T-cell (primary cell): Measurements from ENCODE around the gene CFAP46. TPM values are rescaled to one million over a fixed set of nuclear protein-coding genes. Genes with fewer than 3 reads are reported as not detected.
"Not testable (repeated sequence)": the region's sequence is repeated elsewhere in the genome, so short reads cannot be mapped to it uniquely, and the experiment has no call there.

Experiments used
- ATAC-seq, 4 experiments: fragments of 200-7000 bp in 3 of 4; fragments of 150-1000 bp in 1 of 4; cut with Tn5 transposase; replicated peaks in 1 of 4; 1 replicate in 3 of 4; 2 replicates in 1 of 4; pipeline ENCODE4 v1.10.0; 2021; ENCODE audit warnings: moderate library complexity in 3 of 4, mild to moderate bottlenecking in 2 of 4, moderate number of reproducible peaks in 1 of 4
- CTCF ChIA-PET, 2 donors: fragments of 300-600 bp; sonication (Branson Sonifier 250); formaldehyde crosslinking; loops; one replicate each; lab custom pipeline; 2022; ENCODE audit warnings: antibody characterized with exemption in 2 of 2; lab: Charles Lee
- POLR2A ChIA-PET, 2 donors: fragments of 300-600 bp; sonication (Branson Sonifier 250); formaldehyde crosslinking; loops; one replicate each; lab custom pipeline; 2022; ENCODE audit warnings: antibody characterized with exemption in 2 of 2; lab: Charles Lee
- DNase-seq, 35 experiments: peaks; one replicate each; pipeline versions ENCODE4 v3.0.0 to v3.0.0-alpha.2; 2013 to 2023
- H3K27ac ChIP-seq: one replicate; pipeline ENCODE4 v1.5.1; 2013; ENCODE audit warnings: low read length
- H3K27me3 ChIP-seq, 2 experiments: replicated peaks in 1 of 2; 1 replicate in 1 of 2; 2 replicates in 1 of 2; pipeline versions ENCODE4 v1.6.1 to v1.7.0; 2013; ENCODE audit warnings: low read length in 1 of 2, mixed read lengths in 1 of 2; ENCODE audit not compliant: control insufficient read depth in 2 of 2, insufficient read depth in 2 of 2; ENCODE audit errors: extremely low read depth in 1 of 2
- H3K36me3 ChIP-seq, 2 donors: 1 replicate in 1 of 2; 2 replicates in 1 of 2; pipeline versions ENCODE4 v1.6.1 to v1.7.0; 2013; ENCODE audit warnings: low read length in 1 of 2; ENCODE audit not compliant: control insufficient read depth in 2 of 2, insufficient read depth in 1 of 2; ENCODE audit errors: extremely low read depth in 1 of 2
- H3K4me1 ChIP-seq, 2 experiments: 1 replicate in 1 of 2; 2 replicates in 1 of 2; pipeline versions ENCODE4 v1.6.1 to v1.7.0; 2013; ENCODE audit warnings: low read length in 2 of 2, mixed read lengths in 1 of 2; ENCODE audit not compliant: insufficient read depth in 2 of 2, control insufficient read depth in 1 of 2; ENCODE audit errors: extremely low read depth in 1 of 2
- H3K4me3 ChIP-seq, 2 donors: 1 replicate in 1 of 2; 2 replicates in 1 of 2; pipeline versions ENCODE4 v1.5.1 to v1.7.0; 2013; ENCODE audit warnings: mild to moderate bottlenecking in 2 of 2, low read length in 1 of 2, moderate library complexity in 1 of 2; ENCODE audit not compliant: control insufficient read depth in 1 of 2; ENCODE audit errors: extremely low read depth in 1 of 2
- H3K9me3 ChIP-seq: 2 replicates; pipeline ENCODE4 v1.7.0; 2013
- H3K27ac Mint-ChIP-seq, 2 donors: one replicate each; pipeline ENCODE4 v1.8.0; 2020 to 2021; ENCODE audit warnings: mild to moderate bottlenecking in 2 of 2, mixed read lengths in 2 of 2
- H3K27me3 Mint-ChIP-seq, 2 donors: one replicate each; pipeline ENCODE4 v1.8.0; 2021 to 2022; ENCODE audit warnings: mixed read lengths in 2 of 2
- H3K36me3 Mint-ChIP-seq: one replicate; pipeline ENCODE4 v1.8.0; 2021; ENCODE audit warnings: mixed read lengths
- H3K4me1 Mint-ChIP-seq, 3 donors: one replicate each; pipeline ENCODE4 v1.8.0; 2020 to 2022; ENCODE audit warnings: mixed read lengths in 3 of 3, mild to moderate bottlenecking in 1 of 3
- H3K4me3 Mint-ChIP-seq, 3 donors: one replicate each; pipeline ENCODE4 v1.8.0; 2020 to 2022; ENCODE audit warnings: mild to moderate bottlenecking in 3 of 3, mixed read lengths in 3 of 3, moderate library complexity in 3 of 3
- H3K9me3 Mint-ChIP-seq, 3 donors: one replicate each; pipeline ENCODE4 v1.8.0; 2020 to 2022; ENCODE audit warnings: mixed read lengths in 3 of 3
- WGBS: methylation state at CpG from one replicate; pipeline ENCODE4 v1.1.5; 2013; ENCODE audit warnings: missing lambda C conversion rate; ENCODE audit not compliant: insufficient coverage; 5-methylcytosine and 5-hydroxymethylcytosine counted together
- total RNA-seq, 35 experiments: library from RNA in 6 of 35; stranded (reverse) in 6 of 35; fragments of 120-200 nt in 1 of 35; gene quantifications; one replicate each; pipeline versions ENCODE4 v1.2.1 to v1.2.4 and lab custom pipeline; 2013 to 2026

The CFAP46 gene
- total RNA-seq, 5 donors from 2014 or later (not counting 1 experiment from before 2014, with no cell fraction given): not detected

GRCh38 chr10:132931258-132932250 is 10.8 kb downstream of the CFAP46 start:
- H3K4me3 ChIP-seq, H3K27ac ChIP-seq, H3K4me1 ChIP-seq, H3K27me3 Mint-ChIP-seq, H3K9me3 Mint-ChIP-seq, DNase-seq, H3K36me3 ChIP-seq, H3K27ac Mint-ChIP-seq, H3K27me3 ChIP-seq, POLR2A ChIA-PET, H3K9me3 ChIP-seq, CTCF ChIA-PET, H3K36me3 Mint-ChIP-seq, ATAC-seq, H3K4me1 Mint-ChIP-seq: not testable (repeated sequence)
- peak overlapping the region in 1 of 3 donors; percentile 32 for H3K4me3 Mint-ChIP-seq
- WGBS: 64% methylated on average over 5 of the region's 6 CpGs

- H3K27ac ChIP-seq, H3K9me3 ChIP-seq, H3K9me3 Mint-ChIP-seq, H3K36me3 ChIP-seq, H3K4me1 ChIP-seq, H3K4me3 ChIP-seq, H3K4me3 Mint-ChIP-seq, CTCF ChIA-PET, ATAC-seq, H3K4me1 Mint-ChIP-seq, POLR2A ChIA-PET, H3K27me3 Mint-ChIP-seq, H3K36me3 Mint-ChIP-seq, H3K27me3 ChIP-seq, DNase-seq, H3K27ac Mint-ChIP-seq: not testable (repeated sequence)
- WGBS: 29% methylated on average over 1 of the region's 3 CpGs
Measured at GRCh38 chr10:132930701-132931100, 11.7 kb downstream of the CFAP46 start.

DNA sequence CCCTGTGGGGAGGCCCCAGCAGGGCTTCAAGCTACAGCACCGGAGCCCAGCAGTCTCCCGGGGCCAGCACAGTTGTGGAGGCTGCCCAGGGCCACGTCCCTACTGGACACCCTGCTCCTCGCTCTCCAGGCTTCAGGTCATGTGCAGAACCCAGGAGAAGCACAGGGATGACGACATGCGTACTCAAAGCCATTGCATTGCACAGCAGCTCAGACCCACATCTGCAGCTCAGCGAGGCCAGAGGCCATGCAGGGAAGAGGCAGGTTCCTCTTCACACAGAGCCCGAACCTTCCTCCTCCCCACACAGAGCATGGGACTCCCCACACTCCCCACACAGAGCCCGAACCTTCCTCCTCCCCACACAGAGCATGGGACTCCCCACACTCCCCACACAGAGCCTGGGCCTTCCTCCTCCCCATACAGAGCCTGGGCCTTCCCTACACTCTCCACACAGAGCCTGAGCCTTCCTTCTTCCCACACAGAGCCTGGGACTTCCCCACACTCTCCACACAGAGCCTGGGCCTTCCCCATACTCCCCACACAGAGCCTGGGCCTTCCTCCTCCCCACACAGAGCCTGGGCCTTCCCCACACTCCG is 12.3 kb downstream of the CFAP46 start:
- Mint-ChIP-seq H3K4me1 (peaks cover 0 to 8% (median 0%) of the 10 kb centered on the region in 3 donors), H3K4me3 (no peak overlapping the region), H3K36me3 (no peaks in the 10 kb centered on the region), H3K9me3 (no peaks in the 10 kb centered on the region), H3K27ac (no peak overlapping the region), H3K27me3 (no peaks in the 10 kb centered on the region)
- no peak for DNase-seq
- WGBS: 80% methylated on average over 9 of the region's 10 CpGs
- H3K4me3 ChIP-seq: no peak overlapping the region
- no peak overlapping the region for H3K27ac ChIP-seq
- ChIA-PET POLR2A (no interaction called here), CTCF (no interaction called here)
- no peaks in the 10 kb centered on the region for H3K4me1 ChIP-seq
- H3K36me3 ChIP-seq: no peaks in the 10 kb centered on the region
- no peaks in the 10 kb centered on the region for H3K9me3 ChIP-seq
- H3K27me3 ChIP-seq: peaks cover 0 to 8% of the 10 kb centered on the region in 2 experiments
- no peak for ATAC-seq

- no peaks in the 10 kb centered on the region for H3K27me3 Mint-ChIP-seq
- no peak for DNase-seq
Measured at GRCh38 chr10:132929480-132929879, 12.9 kb downstream of the CFAP46 start.

DNA sequence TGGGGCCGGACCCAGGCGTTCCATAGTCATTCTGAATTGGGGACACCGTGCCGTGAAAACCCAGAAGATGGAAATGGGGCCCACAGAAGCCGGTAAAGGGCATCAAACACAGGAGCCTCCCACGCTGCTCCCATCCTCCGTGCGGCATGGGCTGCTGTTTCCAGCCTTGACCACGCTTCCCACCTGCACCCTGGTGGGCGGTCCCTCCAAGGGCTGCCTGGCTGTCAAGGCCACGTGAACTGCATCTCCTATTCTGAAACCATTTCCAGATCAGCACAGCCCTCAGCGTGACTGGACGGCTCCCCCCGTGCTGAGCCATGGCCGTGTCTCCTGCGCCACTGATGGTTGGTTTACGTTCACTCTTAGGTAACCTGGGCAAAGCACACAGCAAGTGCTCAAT is 14.1 kb downstream of the CFAP46 start:
- Histone ChIP-seq H3K4me3 (no peak overlapping the region), H3K4me1 (no peaks in the 10 kb centered on the region), H3K27ac (no peak overlapping the region), H3K36me3 (no peaks in the 10 kb centered on the region), H3K27me3 (peaks cover 0 to 3% of the 10 kb centered on the region in 2 experiments), H3K9me3 (no peaks in the 10 kb centered on the region)
- no peak for DNase-seq
- Mint-ChIP-seq H3K4me3 (no peak overlapping the region), H3K27ac (no peak overlapping the region), H3K9me3 (no peaks in the 10 kb centered on the region), H3K4me1 (peaks cover 0 to 8% (median 0%) of the 10 kb centered on the region in 3 donors), H3K36me3 (no peaks in the 10 kb centered on the region), H3K27me3 (no peaks in the 10 kb centered on the region)
- ATAC-seq: no peak
- CTCF ChIA-PET: no interaction called here
- POLR2A ChIA-PET: no interaction called here
- WGBS: 92% methylated on average over 17 of the region's 17 CpGs

More at GRCh38 chr10:132929480-132929879, 12.9 kb downstream of the CFAP46 start:
- Mint-ChIP-seq H3K4me1 (peaks cover 0 to 8% (median 0%) of the 10 kb centered on the region in 3 donors), H3K27ac (no peak overlapping the region), H3K9me3 (no peaks in the 10 kb centered on the region), H3K36me3 (no peaks in the 10 kb centered on the region), H3K4me3 (no peak overlapping the region)
- H3K27ac ChIP-seq: no peak overlapping the region
- no peak for ATAC-seq
- ChIA-PET CTCF (no interaction called here), POLR2A (no interaction called here)
- no peaks in the 10 kb centered on the region for H3K4me1 ChIP-seq
- H3K27me3 ChIP-seq: peaks cover 0 to 8% of the 10 kb centered on the region in 2 experiments
- H3K36me3 ChIP-seq: no peaks in the 10 kb centered on the region
- 86% methylated on average over 10 of the region's 12 CpGs for WGBS
- no peaks in the 10 kb centered on the region for H3K9me3 ChIP-seq
- no peak overlapping the region for H3K4me3 ChIP-seq

- no peak overlapping the region for H3K4me3 Mint-ChIP-seq
- Histone ChIP-seq H3K4me3 (no peak overlapping the region), H3K27ac (no peak overlapping the region), H3K27me3 (peaks cover 0 to 3% of the 10 kb centered on the region in 2 experiments), H3K36me3 (no peaks in the 10 kb centered on the region), H3K4me1 (no peaks in the 10 kb centered on the region), H3K9me3 (no peaks in the 10 kb centered on the region)
- POLR2A ChIA-PET: no interaction called here
- no peak overlapping the region for H3K27ac Mint-ChIP-seq
- no peaks in the 10 kb centered on the region for H3K36me3 Mint-ChIP-seq
- CTCF ChIA-PET: no interaction called here
- H3K9me3 Mint-ChIP-seq: no peaks in the 10 kb centered on the region
- H3K27me3 Mint-ChIP-seq: no peaks in the 10 kb centered on the region
- 70% methylated on average over 8 of the region's 11 CpGs for WGBS
- ATAC-seq (no peak), DNase-seq (no peak)
- peaks cover 0 to 8% (median 0%) of the 10 kb centered on the region in 3 donors for H3K4me1 Mint-ChIP-seq
Measured at GRCh38 chr10:132927824-132928223, 14.5 kb downstream of the CFAP46 start.
